Measurements from ENCODE around the gene CDPF1. TPM values are rescaled to one million over a fixed set of nuclear protein-coding genes. Genes with fewer than 3 reads are reported as not detected.

CDPF1 gene
- total and polyA plus RNA-seq, 2 of the 13 experiments (the other 11 are each of a cell fraction or from before 2014, with no cell fraction given), result 5.2 to 8.1 TPM

Other genes starting within 250 kb of the CDPF1 start
- 24.7 and 32.0 TPM in 2 replicates for gene PPARA, start 99.8 kb downstream of the CDPF1 start, total RNA-seq (2016; rRNA removed; fragmentation: Illumina TruSeq; extraction: Trizol)
- 16.6 and 18.2 TPM in 2 replicates for gene PPARA, start 99.8 kb downstream of the CDPF1 start, polyA plus RNA-seq (2011; rRNA removed)
- not detected in 2 replicates for gene PKDREJ, start 13.1 kb upstream of the CDPF1 start, total RNA-seq (2016; rRNA removed; fragmentation: Illumina TruSeq; extraction: Trizol)
- 0.01 TPM in 1 of 2 replicates, not detected in the other for gene PKDREJ, start 13.1 kb upstream of the CDPF1 start, polyA plus RNA-seq (2011; rRNA removed)
- 105 and 106 TPM in 2 replicates for gene TTC38, start 17.7 kb upstream of the CDPF1 start, total RNA-seq (2016; rRNA removed; fragmentation: Illumina TruSeq; extraction: Trizol)
- 101 and 112 TPM in 2 replicates for gene TTC38, start 17.7 kb upstream of the CDPF1 start, polyA plus RNA-seq (2011; rRNA removed)
- gene GTSE1, start 46.6 kb upstream of the CDPF1 start, total RNA-seq (2016; rRNA removed; fragmentation: Illumina TruSeq; extraction: Trizol), result 13.5 and 15.3 TPM in 2 replicates
- gene GTSE1, start 46.6 kb upstream of the CDPF1 start, polyA plus RNA-seq (2011; rRNA removed), result 7.0 and 10.7 TPM in 2 replicates
- 47.7 and 50.2 TPM in 2 replicates for gene TRMU, start 85.4 kb upstream of the CDPF1 start, total RNA-seq (2016; rRNA removed; fragmentation: Illumina TruSeq; extraction: Trizol)
- 31.0 and 32.1 TPM in 2 replicates for gene TRMU, start 85.4 kb upstream of the CDPF1 start, polyA plus RNA-seq (2011; rRNA removed)

Data from HepG2 (cell line).